ENCODE measurements around the gene RAB17. TPM values are rescaled to one million over a fixed set of nuclear protein-coding genes. Genes with fewer than 3 reads are reported as not detected.
A peak's percentile ranks its signal among the peaks of the same experiment; 100 is the strongest.
"Not testable (repeated sequence)": the region's sequence is repeated elsewhere in the genome, so short reads cannot be mapped to it uniquely, and the experiment has no call there.

The RAB17 gene
- total RNA-seq, 1 donor from 2014 or later = 64.8 TPM

DNA sequence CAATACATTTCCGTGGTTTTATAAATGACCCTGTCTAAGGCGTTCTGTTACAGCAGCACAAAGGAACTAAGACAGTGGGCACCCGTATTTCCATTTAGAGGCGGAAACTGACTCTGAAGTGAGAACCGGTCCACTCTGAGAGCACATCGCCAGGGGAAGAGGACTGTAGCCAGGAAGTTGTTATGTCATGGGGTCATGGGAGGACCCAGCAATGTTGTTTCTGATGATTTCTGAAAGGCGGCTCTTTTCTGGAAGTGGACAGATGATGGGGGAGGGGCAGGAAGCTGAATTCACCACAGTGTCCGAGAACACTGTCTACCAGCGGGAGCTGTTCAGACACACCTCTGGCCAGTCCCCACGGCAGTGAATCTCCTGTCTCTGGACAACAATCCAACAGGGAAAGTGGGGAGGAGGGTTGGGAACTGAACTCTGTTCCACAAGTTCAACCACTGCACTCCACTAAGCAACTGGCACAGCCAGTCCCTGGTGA lies 34.7 kb upstream of the RAB17 start:
- no peak for DNase-seq (ENCODE audit: low spot score)

- DNase-seq (ENCODE audit: low spot score) = no peak
Measured at GRCh38 chr2:237624565-237624964, 34.0 kb upstream of the RAB17 start.

GRCh38 chr2:237623428-237624403 lies 33.2 kb upstream of the RAB17 start:
- no peak for DNase-seq (ENCODE audit: low spot score)

GRCh38 chr2:237618449-237618848 lies 27.9 kb upstream of the RAB17 start:
- DNase-seq (ENCODE audit: low spot score) = no peak

- no peak for DNase-seq (ENCODE audit: low spot score)
Measured at GRCh38 chr2:237617587-237617982, 27.1 kb upstream of the RAB17 start.

GRCh38 chr2:237616734-237617586 lies 26.4 kb upstream of the RAB17 start:
- DNase-seq (ENCODE audit: low spot score) = no peak

- no peak for DNase-seq (ENCODE audit: low spot score)
Measured at GRCh38 chr2:237616373-237616733, 25.8 kb upstream of the RAB17 start.

DNA sequence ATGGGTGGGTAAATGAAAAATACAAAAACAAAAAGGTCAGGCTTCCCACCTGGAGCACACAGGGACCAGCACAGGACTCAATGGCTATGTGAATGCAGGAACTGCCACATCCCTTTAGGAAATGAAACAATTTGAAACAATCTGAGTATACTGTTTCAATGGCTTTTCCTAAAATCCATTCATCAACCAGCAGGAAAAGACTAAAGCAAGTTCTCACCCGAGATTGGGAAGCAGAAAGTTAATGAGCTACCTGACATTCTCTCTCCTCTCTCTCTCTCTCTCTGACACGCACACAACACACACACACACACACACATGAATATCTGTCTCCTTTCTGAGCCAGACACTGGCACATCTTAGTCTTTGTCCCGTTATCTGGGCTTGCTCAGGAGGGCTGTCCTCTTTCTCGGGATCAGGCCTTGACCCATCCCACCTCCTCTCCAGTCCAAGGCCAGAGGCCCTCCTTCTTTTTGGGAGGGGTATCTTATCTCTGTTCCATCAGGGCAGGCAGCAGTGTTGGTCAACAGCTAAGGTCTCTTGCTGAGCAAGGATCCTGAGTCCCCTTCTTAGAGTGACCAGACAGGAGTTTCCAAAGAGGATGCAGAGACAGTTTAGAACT lies 25.2 kb upstream of the RAB17 start:
- no peak for DNase-seq (ENCODE audit: low spot score)

- DNase-seq (ENCODE audit: low spot score) = no peak
Measured at GRCh38 chr2:237614151-237614720, 23.7 kb upstream of the RAB17 start.

- DNase-seq (ENCODE audit: low spot score) = no peak
Measured at GRCh38 chr2:237613679-237614078, 23.1 kb upstream of the RAB17 start.

DNA sequence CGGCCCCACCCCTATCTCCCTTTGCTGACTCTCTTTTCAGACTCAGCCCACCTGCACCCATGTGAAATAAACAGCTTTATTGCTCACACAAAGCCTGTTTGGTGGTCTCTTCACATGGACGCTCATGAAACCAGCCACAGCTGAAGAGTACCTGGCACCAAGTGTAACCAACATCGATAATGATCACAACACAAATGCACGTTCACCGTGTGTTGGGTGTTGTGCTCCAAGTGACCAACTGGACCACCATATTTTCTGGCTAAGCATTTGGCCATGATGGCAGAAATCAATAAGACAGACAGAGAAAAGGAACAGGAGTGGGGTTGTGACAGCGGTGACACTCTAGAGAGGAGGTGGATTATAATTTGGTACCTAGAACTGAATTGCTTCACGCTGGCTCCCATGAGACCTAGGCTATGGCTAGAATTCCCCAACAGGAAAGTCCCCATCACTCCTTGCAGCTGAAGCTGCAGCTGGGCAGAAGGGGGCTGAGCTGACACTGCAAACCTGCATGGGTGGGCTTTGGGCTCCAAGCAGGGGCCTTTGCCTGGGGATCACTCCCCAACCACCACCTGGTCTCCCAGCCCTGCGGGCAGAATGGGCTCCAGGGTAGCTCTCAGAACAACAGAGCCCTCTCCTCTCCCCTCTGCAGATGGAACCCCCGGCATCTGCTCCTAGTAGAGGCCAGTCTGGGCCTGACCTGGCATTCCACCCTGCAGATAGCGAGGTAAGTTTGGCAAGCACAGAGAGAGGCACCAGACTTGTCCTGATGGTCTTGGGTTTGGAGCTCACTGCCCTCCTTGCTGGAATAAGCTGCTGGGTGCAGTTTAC lies 22.2 kb upstream of the RAB17 start:
- DNase-seq (ENCODE audit: low spot score) = no peak

- DNase-seq (ENCODE audit: low spot score) = not testable (repeated sequence)
Measured at GRCh38 chr2:237606522-237606921, 16.0 kb upstream of the RAB17 start.

DNA sequence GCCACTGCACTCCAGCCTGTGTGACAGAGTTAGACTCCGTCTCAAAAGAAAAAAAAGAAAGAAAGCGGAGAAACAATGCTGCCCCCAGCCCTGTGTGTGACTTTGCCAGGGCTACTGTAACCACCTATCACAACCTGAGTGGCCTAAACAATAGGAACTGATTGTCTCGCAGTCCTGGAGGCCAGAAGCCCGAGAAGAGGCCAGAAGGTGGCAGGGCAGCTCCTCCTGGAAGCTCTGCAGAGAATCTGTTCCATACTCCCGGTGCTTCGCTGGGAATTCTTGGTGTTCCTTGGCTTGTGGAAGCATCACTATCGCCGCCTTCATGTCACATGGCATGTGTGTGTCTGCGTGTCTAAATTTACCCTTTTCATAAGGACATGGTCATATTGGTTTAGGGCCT lies 14.4 kb upstream of the RAB17 start:
- no peak for DNase-seq (ENCODE audit: low spot score)

DNA sequence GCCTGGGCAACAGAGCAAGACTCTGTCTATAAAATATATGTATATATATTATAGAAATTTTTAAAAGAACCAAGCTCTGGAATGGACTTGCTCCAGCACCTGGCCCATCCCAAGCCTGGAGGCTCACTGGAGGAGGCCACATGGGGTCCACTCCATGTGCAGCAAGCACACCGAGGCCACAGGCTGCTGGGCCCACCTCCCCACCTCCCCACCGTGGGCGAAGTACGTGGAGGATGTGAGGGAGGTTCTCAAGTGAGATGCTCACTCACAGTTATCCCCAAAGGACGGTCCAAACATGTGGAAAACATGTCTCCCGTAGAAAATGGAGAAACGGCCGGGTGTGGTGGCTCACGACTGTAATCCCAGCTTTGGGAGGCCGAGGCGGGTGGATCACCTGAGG lies 13.9 kb upstream of the RAB17 start:
- DNase-seq (ENCODE audit: low spot score) = no peak

- DNase-seq (ENCODE audit: low spot score) = peak; percentile 65
Measured at GRCh38 chr2:237603718-237604362, 13.3 kb upstream of the RAB17 start.

DNA sequence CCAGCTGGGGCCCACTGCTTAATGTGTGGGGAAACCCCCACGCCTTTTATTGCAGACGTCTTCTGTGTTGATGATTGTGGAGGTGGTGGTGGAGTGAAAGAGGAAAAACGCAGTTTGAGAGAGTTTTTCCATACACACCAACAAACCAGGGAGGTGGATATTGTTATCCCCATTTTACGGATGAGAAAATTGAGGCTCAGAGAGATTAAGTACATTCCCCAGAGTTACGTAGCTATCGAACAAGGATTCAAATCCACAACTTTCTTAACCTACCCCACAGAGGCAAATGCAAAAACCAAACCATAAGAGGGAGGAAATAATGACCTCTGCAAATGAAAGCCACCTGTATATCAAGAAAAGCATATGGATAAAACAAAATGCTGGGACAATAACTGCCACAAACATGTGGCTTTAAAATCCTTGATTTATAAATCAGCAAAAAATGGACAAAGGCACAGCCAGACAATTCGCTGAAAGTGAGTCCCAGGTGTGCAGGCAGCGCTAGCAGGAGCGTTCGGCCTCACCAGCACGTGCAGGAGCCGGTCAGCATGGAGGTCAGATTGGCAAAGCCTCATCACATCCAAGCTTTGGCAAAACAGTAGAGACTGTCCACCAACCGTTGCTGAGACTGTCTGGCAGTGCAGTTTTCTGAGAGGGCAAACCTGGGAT lies 12.6 kb upstream of the RAB17 start:
- no peak for DNase-seq (ENCODE audit: low spot score)

- DNase-seq (ENCODE audit: low spot score) = no peak
Measured at GRCh38 chr2:237602409-237602808, 11.9 kb upstream of the RAB17 start.

- DNase-seq (ENCODE audit: low spot score) = no peak
Measured at GRCh38 chr2:237601453-237602116, 11.1 kb upstream of the RAB17 start.

DNA sequence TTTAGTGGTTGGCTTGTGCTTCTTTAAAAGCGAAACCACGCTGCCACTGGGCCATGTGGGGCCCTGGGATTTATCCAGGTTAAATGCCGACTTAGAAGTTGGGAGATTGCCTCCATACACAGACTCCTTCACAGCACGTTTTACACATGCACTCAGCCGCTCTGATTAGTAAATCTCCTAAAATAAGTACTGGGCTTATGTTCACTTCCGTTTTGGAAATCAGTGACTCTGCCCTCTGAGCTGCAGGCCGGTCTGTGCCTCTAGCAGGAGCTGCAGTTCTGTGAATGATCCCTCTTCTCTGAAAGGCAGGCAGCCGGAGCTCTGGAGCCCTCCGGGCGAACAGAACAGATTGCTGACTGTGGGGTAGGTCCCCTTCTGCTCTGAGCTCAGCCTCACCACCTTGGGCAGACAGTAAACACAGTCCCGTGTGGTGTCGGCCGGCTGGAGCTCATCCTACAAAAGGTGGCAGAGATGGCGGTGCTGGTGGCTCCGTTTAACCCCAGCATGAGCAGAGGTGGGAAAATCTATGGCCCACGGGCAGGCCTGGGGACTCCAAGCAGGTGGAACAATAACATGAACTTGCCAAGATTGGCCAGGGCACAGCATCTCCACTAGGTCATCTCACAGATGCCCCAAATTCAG lies 9.8 kb upstream of the RAB17 start:
- DNase-seq (ENCODE audit: low spot score) = no peak

Data from mucosa of gallbladder (tissue), 1 donor.